B cell (primary cell): Measurements from ENCODE around the gene EHD3. TPM values are rescaled to one million over a fixed set of nuclear protein-coding genes. Genes with fewer than 3 reads are reported as not detected.

ENCODE experiments used
- ATAC-seq: fragments of 200-7000 bp; cut with Tn5 transposase; one replicate; pipeline ENCODE4 v1.10.0; 2021; ENCODE audit warnings: low read depth, mild to moderate bottlenecking, moderate number of reproducible peaks, moderate library complexity
- CTCF ChIA-PET: fragments of 350-600 bp; sonication (Branson Sonifier 250); formaldehyde crosslinking; loops from one replicate; lab custom pipeline; 2021; ENCODE audit warnings: antibody characterized with exemption, inconsistent platforms; lab: Charles Lee
- POLR2A ChIA-PET: fragments of 350-600 bp; sonication (Branson Sonifier 250); formaldehyde crosslinking; loops from one replicate; lab custom pipeline; 2021; ENCODE audit warnings: antibody characterized with exemption; lab: Charles Lee
- DNase-seq: peaks from one replicate; pipeline ENCODE4 v3.0.0; 2013
- H2AFZ ChIP-seq: 2 replicates; pipeline ENCODE4 v1.6.1; 2012; ENCODE audit warnings: mild to moderate bottlenecking, low read depth, low read length; ENCODE audit not compliant: insufficient read depth, poor library complexity, severe bottlenecking
- H3K27ac ChIP-seq, 2 donors: 1 replicate in 1 of 2; 2 replicates in 1 of 2; pipeline ENCODE4 v1.5.1; 2012 to 2013; ENCODE audit warnings: low read length in 2 of 2, mild to moderate bottlenecking in 2 of 2, moderate library complexity in 1 of 2
- H3K27me3 ChIP-seq, 4 experiments: fragments of 200-600 bp in 1 of 4; sonication (generic) in 1 of 4; replicated peaks in 1 of 4; 1 replicate in 2 of 4; 2 replicates in 2 of 4; pipeline versions ENCODE4 v1.6.1 to v1.7.0; 2013 to 2016; ENCODE audit warnings: low read length in 3 of 4, mild to moderate bottlenecking in 2 of 4, mixed read lengths in 1 of 4, moderate library complexity in 1 of 4; ENCODE audit not compliant: insufficient read depth in 4 of 4, control insufficient read depth in 3 of 4; ENCODE audit errors: control extremely low read depth in 1 of 4
- H3K36me3 ChIP-seq, 2 experiments: replicated peaks in 1 of 2; 1 replicate in 1 of 2; 2 replicates in 1 of 2; pipeline versions ENCODE4 v1.6.1 to v1.7.1; 2013; ENCODE audit warnings: low read length in 1 of 2; ENCODE audit not compliant: insufficient read depth in 2 of 2, control insufficient read depth in 1 of 2; ENCODE audit errors: control extremely low read depth in 1 of 2, extremely low read depth in 1 of 2
- H3K4me1 ChIP-seq, 2 donors: fragments of 200-600 bp in 1 of 2; sonication (generic) in 1 of 2; 1 replicate in 1 of 2; 2 replicates in 1 of 2; pipeline versions ENCODE4 v1.5.1 to v1.6.1; 2013 to 2017; ENCODE audit warnings: low read length in 2 of 2; ENCODE audit not compliant: control insufficient read depth in 2 of 2, insufficient read depth in 2 of 2
- H3K4me2 ChIP-seq: replicated peaks from 2 replicates; pipeline ENCODE3; 2012; ENCODE audit warnings: mild to moderate bottlenecking, low read depth, low read length; ENCODE audit not compliant: poor library complexity, severe bottlenecking
- H3K4me3 ChIP-seq, 5 experiments: fragments of 200-600 bp in 1 of 5; sonication (generic) in 1 of 5; 1 replicate in 3 of 5; 2 replicates in 2 of 5; pipeline versions ENCODE4 v1.5.1 to v1.7.0; 2011 to 2016; ENCODE audit warnings: low read length in 4 of 5, mild to moderate bottlenecking in 4 of 5, low read depth in 2 of 5, control low read depth in 1 of 5, moderate library complexity in 1 of 5; ENCODE audit not compliant: insufficient read depth in 1 of 5; ENCODE audit errors: control extremely low read depth in 1 of 5, extremely low read depth in 1 of 5
- H3K79me2 ChIP-seq: fragments of 200-600 bp; sonication (generic); one replicate; pipeline ENCODE4 v1.6.0; 2016; ENCODE audit warnings: low read length; ENCODE audit not compliant: control insufficient read depth, insufficient read depth
- H3K9ac ChIP-seq: fragments of 200-600 bp; sonication (generic); 2 replicates; pipeline ENCODE4 v1.6.1; 2017; ENCODE audit warnings: mild to moderate bottlenecking, low read length, moderate library complexity
- H3K9me3 ChIP-seq, 3 donors: one replicate each; pipeline versions ENCODE4 v1.6.1 to v1.7.1; 2013; ENCODE audit warnings: low read length in 2 of 3; ENCODE audit not compliant: control insufficient read depth in 2 of 3, insufficient read depth in 1 of 3; ENCODE audit errors: control extremely low read depth in 1 of 3
- H4K20me1 ChIP-seq: 2 replicates; pipeline ENCODE4 v1.6.0; 2012; ENCODE audit warnings: mild to moderate bottlenecking, low read length; ENCODE audit not compliant: insufficient read depth, control insufficient read depth, poor library complexity, severe bottlenecking
- H3K27ac Mint-ChIP-seq: one replicate; pipeline ENCODE4 v1.8.0; 2021; ENCODE audit warnings: mixed read lengths
- H3K27me3 Mint-ChIP-seq: one replicate; pipeline ENCODE4 v1.8.0; 2021; ENCODE audit warnings: mixed read lengths
- H3K4me1 Mint-ChIP-seq: one replicate; pipeline ENCODE4 v1.8.0; 2021; ENCODE audit warnings: mixed read lengths
- H3K4me3 Mint-ChIP-seq: one replicate; pipeline ENCODE4 v1.8.0; 2021; ENCODE audit warnings: mixed read lengths
- H3K9me3 Mint-ChIP-seq: one replicate; pipeline ENCODE4 v1.8.0; 2022; ENCODE audit warnings: mixed read lengths; ENCODE audit not compliant: insufficient read depth
- EZH2 ChIP-seq: IDR thresholded peaks from 2 replicates; pipeline ENCODE4 v1.6.1; 2012; ENCODE audit warnings: borderline replicate concordance, low read depth, mild to moderate bottlenecking, moderate library complexity, low read length; ENCODE audit not compliant: insufficient read depth, poor library complexity, severe bottlenecking
- WGBS: methylation state at CpG from one replicate; pipeline ENCODE4 v1.1.5; 2013; ENCODE audit warnings: missing lambda C conversion rate; ENCODE audit not compliant: insufficient coverage; 5-methylcytosine and 5-hydroxymethylcytosine counted together
- intact Hi-C: fragments of 100-400 bp; cut with micrococcal nuclease; formaldehyde crosslinking; loops from one replicate; pipeline ENCODE4 v1.10.0; 2022
- polyA plus RNA-seq: library from polyadenylated mRNA; depleted of rRNA; stranded (reverse); fragments of >200 nt; gene quantifications from 2 replicates; pipeline ENCODE4 v1.2.3, GENCODE V29; 2012
- total RNA-seq, 2 donors: library from RNA; stranded (reverse); fragments of 120-200 nt in 1 of 2; gene quantifications; 1 replicate in 1 of 2; 2 replicates in 1 of 2; pipeline versions ENCODE4 v1.2.3 to v1.2.4, GENCODE V29; 2013 to 2022
- TF ChIP-seq, protein P1 (sequence below): fragments of 200-600 bp; IDR thresholded peaks from one replicate; pipeline ENCODE4 v1.8.0; 2022; ENCODE audit warnings: antibody characterized with exemption, mild to moderate bottlenecking

The EHD3 gene
- total and polyA plus RNA-seq, 2 donors (not counting 1 experiment from before 2014, with no cell fraction given): 19.0 to 60.5 TPM

DNA sequence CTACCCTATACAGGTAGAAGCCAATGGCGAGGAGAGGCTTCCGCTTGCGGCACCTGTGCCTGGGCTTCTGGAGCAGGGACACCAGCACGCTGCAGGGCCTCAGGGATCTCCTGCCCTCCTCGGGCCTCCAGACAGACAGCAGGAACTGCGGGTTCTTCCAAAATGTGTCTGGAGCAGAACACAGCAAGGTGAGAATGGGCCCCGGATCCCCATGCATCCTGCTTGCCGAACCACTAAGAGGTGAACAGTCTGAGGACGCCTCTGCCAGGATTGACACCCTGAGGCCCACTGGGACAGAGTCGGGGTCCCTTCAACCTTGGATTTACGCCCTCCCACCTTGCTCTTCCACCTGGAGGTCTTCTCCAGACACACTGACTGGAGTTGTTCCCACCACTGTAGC lies 42.0 kb upstream of the EHD3 start:
- H3K4me1 ChIP-seq: peaks cover 0 to 8% of the 10 kb centered on the region in 2 donors
- 98% methylated on average over 11 of the region's 11 CpGs for WGBS
- intact Hi-C loops: no loop called here
- H3K4me2 ChIP-seq: no peak overlapping the region
- Mint-ChIP-seq H3K9me3 (no peaks in the 10 kb centered on the region), H3K4me1 (peaks cover 13% of the 10 kb centered on the region), H3K27ac (no peak overlapping the region), H3K27me3 (no peaks in the 10 kb centered on the region), H3K4me3 (no peak overlapping the region)
- H2AFZ ChIP-seq: no peak overlapping the region
- H3K27me3 ChIP-seq: no peaks in the 10 kb centered on the region
- no peaks in the 10 kb centered on the region for H3K79me2 ChIP-seq
- no peak for TF ChIP-seq EZH2
- TF ChIP-seq, protein P1, sequence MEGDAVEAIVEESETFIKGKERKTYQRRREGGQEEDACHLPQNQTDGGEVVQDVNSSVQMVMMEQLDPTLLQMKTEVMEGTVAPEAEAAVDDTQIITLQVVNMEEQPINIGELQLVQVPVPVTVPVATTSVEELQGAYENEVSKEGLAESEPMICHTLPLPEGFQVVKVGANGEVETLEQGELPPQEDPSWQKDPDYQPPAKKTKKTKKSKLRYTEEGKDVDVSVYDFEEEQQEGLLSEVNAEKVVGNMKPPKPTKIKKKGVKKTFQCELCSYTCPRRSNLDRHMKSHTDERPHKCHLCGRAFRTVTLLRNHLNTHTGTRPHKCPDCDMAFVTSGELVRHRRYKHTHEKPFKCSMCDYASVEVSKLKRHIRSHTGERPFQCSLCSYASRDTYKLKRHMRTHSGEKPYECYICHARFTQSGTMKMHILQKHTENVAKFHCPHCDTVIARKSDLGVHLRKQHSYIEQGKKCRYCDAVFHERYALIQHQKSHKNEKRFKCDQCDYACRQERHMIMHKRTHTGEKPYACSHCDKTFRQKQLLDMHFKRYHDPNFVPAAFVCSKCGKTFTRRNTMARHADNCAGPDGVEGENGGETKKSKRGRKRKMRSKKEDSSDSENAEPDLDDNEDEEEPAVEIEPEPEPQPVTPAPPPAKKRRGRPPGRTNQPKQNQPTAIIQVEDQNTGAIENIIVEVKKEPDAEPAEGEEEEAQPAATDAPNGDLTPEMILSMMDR: no peak
- H3K27ac ChIP-seq: no peak overlapping the region
- DNase-seq: no peak
- POLR2A ChIA-PET: no interaction called here
- H3K9ac ChIP-seq: no peak overlapping the region
- no peak overlapping the region for H3K4me3 ChIP-seq
- no peaks in the 10 kb centered on the region for H3K9me3 ChIP-seq
- CTCF ChIA-PET: no interaction called here
- no peak for ATAC-seq
- H3K36me3 ChIP-seq: peaks cover under 1 to 8% of the 10 kb centered on the region in 2 experiments
- no peaks in the 10 kb centered on the region for H4K20me1 ChIP-seq

GRCh38 chr2:31192396-31192795 lies 41.6 kb upstream of the EHD3 start:
- no peaks in the 10 kb centered on the region for H3K79me2 ChIP-seq
- TF ChIP-seq, protein P1: no peak
- TF ChIP-seq EZH2: no peak
- no peaks in the 10 kb centered on the region for H3K27me3 Mint-ChIP-seq
- no peaks in the 10 kb centered on the region for H4K20me1 ChIP-seq
- DNase-seq: no peak
- no peak overlapping the region for H3K27ac ChIP-seq
- H3K4me1 ChIP-seq: peaks cover 0 to 8% of the 10 kb centered on the region in 2 donors
- H2AFZ ChIP-seq: no peak overlapping the region
- H3K9ac ChIP-seq: no peak overlapping the region
- no peaks in the 10 kb centered on the region for H3K9me3 ChIP-seq
- no peaks in the 10 kb centered on the region for H3K27me3 ChIP-seq
- H3K4me2 ChIP-seq: no peak overlapping the region
- no peak for ATAC-seq
- POLR2A ChIA-PET: no interaction called here
- H3K27ac Mint-ChIP-seq: no peak overlapping the region
- intact Hi-C loops: no loop called here
- H3K4me1 Mint-ChIP-seq: peaks cover 13% of the 10 kb centered on the region
- peaks cover 1 to 8% of the 10 kb centered on the region in 2 experiments for H3K36me3 ChIP-seq
- H3K9me3 Mint-ChIP-seq: no peaks in the 10 kb centered on the region
- 100% methylated on average over 1 of the region's 2 CpGs for WGBS
- CTCF ChIA-PET: no interaction called here
- no peak overlapping the region for H3K4me3 Mint-ChIP-seq
- no peak overlapping the region for H3K4me3 ChIP-seq
